ENCODE measurements around the gene PCNX2. TPM values are rescaled to one million over a fixed set of nuclear protein-coding genes. Genes with fewer than 3 reads are reported as not detected.

Gene PCNX2
- total RNA-seq, 1 experiment from 2014 or later = 15.3 TPM

DNA sequence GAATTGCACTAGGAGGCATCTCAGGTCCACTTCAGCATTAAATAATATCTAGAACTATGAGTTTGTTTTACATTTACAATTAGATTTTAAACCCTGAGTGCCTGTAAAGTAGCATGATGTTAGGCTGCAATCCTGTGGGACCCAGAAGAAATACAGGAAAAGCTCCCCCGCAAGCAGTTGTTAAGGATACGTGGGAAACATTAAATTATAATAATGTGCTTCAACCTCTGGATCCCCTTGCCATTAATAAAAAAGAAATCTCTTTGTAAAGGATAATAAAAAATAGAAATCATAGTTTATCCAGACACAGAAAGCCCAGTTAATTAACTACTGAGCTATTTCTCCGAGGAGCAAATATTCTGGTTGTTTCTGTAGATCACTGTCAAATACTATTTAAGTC lies 106.0 kb downstream of the PCNX2 start:
- DNase-seq (ENCODE audit: low read depth, low spot score) = no peak
- POLR2A ChIA-PET = no interaction called here

More for the DNA sequence above, 106.0 kb downstream of the PCNX2 start:
- RAD21 ChIA-PET (ENCODE audit: low non-redundant PET in 1 of 2, low total read pairs in 2 of 2, uncharacterized antibody in 2 of 2, unreplicated experiment in 2 of 2) = no interaction called here
- H3K9ac ChIP-seq (ENCODE audit: low read length) = no peak overlapping the region
- intact Hi-C loops (cut with micrococcal nuclease) = no loop called here
- H3K9me2 ChIP-seq (ENCODE audit: insufficient read depth) = no peaks in the 10 kb centered on the region
- no peaks in the 10 kb centered on the region for H3K36me3 ChIP-seq (ENCODE audit: control insufficient read depth in 1 of 2, insufficient read depth in 2 of 2, low read length in 2 of 2)
- H3K27ac ChIP-seq (ENCODE audit: low read depth, low read length) = no peak overlapping the region
- no peak overlapping the region for H3K4me2 ChIP-seq (ENCODE audit: low read length)
- no peaks in the 10 kb centered on the region for H3K9me3 ChIP-seq (ENCODE audit: control insufficient read depth in 1 of 2, insufficient read depth in 1 of 2, low read depth in 1 of 2, low read length in 2 of 2)
- TF ChIP-seq, protein P1, sequence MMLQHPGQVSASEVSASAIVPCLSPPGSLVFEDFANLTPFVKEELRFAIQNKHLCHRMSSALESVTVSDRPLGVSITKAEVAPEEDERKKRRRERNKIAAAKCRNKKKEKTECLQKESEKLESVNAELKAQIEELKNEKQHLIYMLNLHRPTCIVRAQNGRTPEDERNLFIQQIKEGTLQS (IDR thresholded peaks at IDR 0.05) = no peak
- TF ChIP-seq SP1 (IDR thresholded peaks at IDR 0.05; ENCODE audit: low read depth) (no peak), ELF1 (IDR thresholded peaks at IDR 0.05; ENCODE audit: borderline replicate concordance, low read depth) (no peak), EZH2phosphoT487 (IDR thresholded peaks at IDR 0.05; ENCODE audit: borderline replicate concordance) (no peak), CBX3 (IDR thresholded peaks at IDR 0.05; ENCODE audit: low read depth) (no peak), RAD21 (IDR thresholded peaks at IDR 0.05; ENCODE audit: low read depth) (no peak), POLR2AphosphoS5 (IDR thresholded peaks at IDR 0.05; ENCODE audit: low read depth, low read length) (no peak), ZNF274 (IDR thresholded peaks at IDR 0.05; ENCODE audit: low read depth, low read length) (no peak), JUND (IDR thresholded peaks at IDR 0.05) (no peak), EZH2 (IDR thresholded peaks at IDR 0.05) (no peak), YY1 (IDR thresholded peaks at IDR 0.05; ENCODE audit: extremely low read depth, insufficient replicate concordance, low read depth, low read length) (no peak), ZBTB33 (IDR thresholded peaks at IDR 0.05; ENCODE audit: extremely low read depth, insufficient replicate concordance, low read length) (no peak), EGR1 (IDR thresholded peaks at IDR 0.05; ENCODE audit: low read depth) (no peak), ZFX (IDR thresholded peaks at IDR 0.05) (no peak)
- TF ChIP-seq, protein P2, sequence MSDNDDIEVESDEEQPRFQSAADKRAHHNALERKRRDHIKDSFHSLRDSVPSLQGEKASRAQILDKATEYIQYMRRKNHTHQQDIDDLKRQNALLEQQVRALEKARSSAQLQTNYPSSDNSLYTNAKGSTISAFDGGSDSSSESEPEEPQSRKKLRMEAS (IDR thresholded peaks at IDR 0.05) = no peak
- no peaks in the 10 kb centered on the region for H3K79me2 ChIP-seq (ENCODE audit: insufficient read depth, low read length)
- no TSS peak for BruUV-seq (replicated peaks)
- no peaks in the 10 kb centered on the region for H4K20me1 ChIP-seq (ENCODE audit: insufficient read depth)
- no peak for ATAC-seq
- H3K27me3 ChIP-seq (ENCODE audit: insufficient read depth, low read length) = no peaks in the 10 kb centered on the region
- CTCF ChIA-PET = no interaction called here
- no peaks in the 10 kb centered on the region for H3K4me1 ChIP-seq (ENCODE audit: control insufficient read depth in 1 of 2, insufficient read depth in 2 of 2, low read length in 2 of 2)
- no peak overlapping the region for H3K4me3 ChIP-seq (replicated peaks in 1 of 2; ENCODE audit: low read depth in 1 of 2, low read length in 2 of 2)
- no peak overlapping the region for H2AFZ ChIP-seq (ENCODE audit: low read depth, low read length, poor library complexity, severe bottlenecking)

All from HCT116 (cell line).